NT2/D1 (cell line): ENCODE measurements around the gene QRICH1.

Source experiments
- DNase-seq: peaks from one replicate; pipeline ENCODE4 v3.0.0-alpha.2; 2011; ENCODE audit warnings: low read depth, low spot score
- H3K27me3 ChIP-seq: 2 replicates; pipeline ENCODE4 v1.6.0; 2011; ENCODE audit warnings: mild to moderate bottlenecking; ENCODE audit not compliant: insufficient read length, insufficient read depth
- H3K36me3 ChIP-seq: 2 replicates; pipeline ENCODE4 v1.6.1; 2011; ENCODE audit warnings: mild to moderate bottlenecking, low read length, mixed read lengths; ENCODE audit not compliant: insufficient read depth, insufficient read length
- H3K4me1 ChIP-seq: 2 replicates; pipeline ENCODE4 v1.5.1; 2011; ENCODE audit not compliant: insufficient read depth, insufficient read length
- H3K4me3 ChIP-seq: 2 replicates; pipeline ENCODE4 v1.5.1; 2011; ENCODE audit warnings: low read depth; ENCODE audit not compliant: insufficient read length
- H3K9ac ChIP-seq: 2 replicates; pipeline ENCODE4 v1.6.0; 2011; ENCODE audit warnings: low read depth; ENCODE audit not compliant: insufficient read length
- H3K9me3 ChIP-seq: 2 replicates; pipeline ENCODE4 v1.5.1; 2011; ENCODE audit warnings: mild to moderate bottlenecking, low read length; ENCODE audit not compliant: insufficient read depth
- SUZ12 ChIP-seq: IDR thresholded peaks from 2 replicates; pipeline ENCODE4 v1.6.1; 2011; ENCODE audit not compliant: insufficient read length, insufficient read depth; ENCODE audit errors: extremely low read depth
- YY1 ChIP-seq: IDR thresholded peaks from 2 replicates; pipeline ENCODE4 v1.6.1; 2011; ENCODE audit not compliant: insufficient read length, insufficient read depth
- ZNF274 ChIP-seq: IDR thresholded peaks from 2 replicates; pipeline ENCODE4 v1.6.1; 2011; ENCODE audit warnings: mild to moderate bottlenecking, low read depth, low read length

Gene QRICH1

GRCh38 chr3:48983096-48983495 is 110.8 kb downstream of the QRICH1 start:
- no peak for DNase-seq
- H3K27me3 ChIP-seq: no peaks in the 10 kb centered on the region
- no peak overlapping the region for H3K9ac ChIP-seq
- no peak overlapping the region for H3K4me3 ChIP-seq
- no peaks in the 10 kb centered on the region for H3K9me3 ChIP-seq
- TF ChIP-seq YY1 (no peak), ZNF274 (no peak), SUZ12 (no peak)
- H3K36me3 ChIP-seq: peaks cover 75% of the 10 kb centered on the region
- peaks cover 2% of the 10 kb centered on the region for H3K4me1 ChIP-seq

GRCh38 chr3:48982686-48983085 is 111.2 kb downstream of the QRICH1 start:
- H3K4me3 ChIP-seq: no peak overlapping the region
- H3K9me3 ChIP-seq: no peaks in the 10 kb centered on the region
- peaks cover 79% of the 10 kb centered on the region for H3K36me3 ChIP-seq
- no peaks in the 10 kb centered on the region for H3K27me3 ChIP-seq
- H3K4me1 ChIP-seq: peaks cover 2% of the 10 kb centered on the region
- H3K9ac ChIP-seq: no peak overlapping the region
- DNase-seq: no peak
- TF ChIP-seq YY1 (no peak), ZNF274 (no peak), SUZ12 (no peak)

GRCh38 chr3:48982016-48982415 is 111.9 kb downstream of the QRICH1 start:
- TF ChIP-seq YY1 (no peak), SUZ12 (no peak), ZNF274 (no peak)
- peaks cover 82% of the 10 kb centered on the region for H3K36me3 ChIP-seq
- H3K9ac ChIP-seq: no peak overlapping the region
- H3K27me3 ChIP-seq: no peaks in the 10 kb centered on the region
- H3K4me3 ChIP-seq: no peak overlapping the region
- no peak for DNase-seq
- no peaks in the 10 kb centered on the region for H3K9me3 ChIP-seq
- H3K4me1 ChIP-seq: peaks cover 2% of the 10 kb centered on the region

DNA sequence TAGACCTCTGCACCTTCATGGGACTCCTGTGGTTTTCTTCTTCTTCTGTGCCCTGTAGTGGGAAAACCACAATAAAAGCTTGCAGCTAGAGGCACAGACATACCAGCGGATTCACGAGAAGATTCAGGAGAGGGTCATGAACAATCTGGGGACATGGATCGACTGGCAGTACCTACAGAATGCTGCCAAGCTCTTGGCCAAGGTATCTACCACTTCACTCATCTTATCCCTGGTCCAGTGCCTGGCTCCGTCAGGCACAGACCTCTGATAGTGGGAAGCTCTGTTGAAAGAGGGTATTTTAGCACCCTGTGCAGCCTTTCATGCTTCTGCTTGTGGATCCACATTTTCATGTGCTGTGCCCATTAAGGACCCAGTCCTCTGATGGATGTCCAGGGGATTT is 113.6 kb downstream of the QRICH1 start:
- Histone ChIP-seq H3K36me3 (peaks cover 85% of the 10 kb centered on the region), H3K4me3 (no peak overlapping the region), H3K27me3 (no peaks in the 10 kb centered on the region), H3K4me1 (peaks cover 2% of the 10 kb centered on the region), H3K9me3 (no peaks in the 10 kb centered on the region), H3K9ac (no peak overlapping the region)
- TF ChIP-seq ZNF274 (no peak), SUZ12 (no peak), YY1 (no peak)
- no peak for DNase-seq
